Retinal pigment epithelial cell (primary cell): ENCODE results near the gene RAP1GDS1.
"Not testable (repeated sequence)": the region's sequence is repeated elsewhere in the genome, so short reads cannot be mapped to it uniquely, and the experiment has no call there.

ENCODE experiments used
- DNase-seq: peaks from one replicate; pipeline ENCODE4 v3.0.0-alpha.2; 2010; ENCODE audit warnings: low read depth
- H3K4me3 ChIP-seq: 2 replicates; pipeline ENCODE4 v1.5.1; 2011; ENCODE audit warnings: mild to moderate bottlenecking, low read length, control low read depth, moderate library complexity
- CTCF ChIP-seq: conservative IDR thresholded peaks from 2 replicates; pipeline ENCODE4 v1.5.1; 2011; ENCODE audit warnings: low read depth, low read length, control low read depth, inconsistent platforms

RAP1GDS1 gene

GRCh38 chr4:98311656-98312055, 50.5 kb downstream of the RAP1GDS1 start:
- no peak for TF ChIP-seq CTCF
- DNase-seq = no peak
- no peak overlapping the region for H3K4me3 ChIP-seq

DNA sequence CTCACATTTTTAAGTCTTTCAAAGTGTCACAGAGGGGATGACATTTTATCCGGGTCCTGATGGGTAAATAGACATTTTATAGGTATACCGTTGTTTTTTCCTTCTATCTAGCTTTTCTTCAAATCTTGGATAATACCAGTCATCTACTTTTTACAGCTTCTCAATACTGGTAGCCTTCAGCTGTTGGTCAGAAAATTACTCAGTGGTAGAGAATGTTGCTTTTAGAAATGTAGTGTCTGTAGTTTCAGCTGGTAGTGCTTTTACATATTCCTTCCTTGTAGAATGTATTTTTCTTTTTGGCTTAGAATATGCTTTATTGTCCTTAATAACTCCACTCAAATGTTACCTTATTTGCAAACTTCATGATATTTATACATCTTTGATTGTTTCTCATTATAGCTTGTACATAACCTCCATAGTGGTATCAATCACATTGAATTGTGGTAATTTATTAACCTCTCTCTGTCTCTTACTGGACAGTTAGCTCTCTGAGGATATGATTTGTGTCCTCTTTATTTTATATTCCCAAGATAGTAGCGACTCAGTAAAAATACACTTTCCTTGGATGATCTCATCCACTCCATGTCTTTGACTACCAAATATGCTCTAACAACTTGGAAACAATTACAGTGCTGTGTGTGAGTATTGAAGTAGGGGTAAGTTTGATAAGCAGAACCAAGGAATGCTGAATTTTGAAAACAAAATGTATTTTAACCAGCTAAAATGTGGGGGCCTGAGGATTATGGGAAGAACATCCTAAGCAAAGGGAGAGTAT, 53.8 kb downstream of the RAP1GDS1 start:
- no peak overlapping the region for H3K4me3 ChIP-seq
- DNase-seq = no peak
- no peak for TF ChIP-seq CTCF

DNA sequence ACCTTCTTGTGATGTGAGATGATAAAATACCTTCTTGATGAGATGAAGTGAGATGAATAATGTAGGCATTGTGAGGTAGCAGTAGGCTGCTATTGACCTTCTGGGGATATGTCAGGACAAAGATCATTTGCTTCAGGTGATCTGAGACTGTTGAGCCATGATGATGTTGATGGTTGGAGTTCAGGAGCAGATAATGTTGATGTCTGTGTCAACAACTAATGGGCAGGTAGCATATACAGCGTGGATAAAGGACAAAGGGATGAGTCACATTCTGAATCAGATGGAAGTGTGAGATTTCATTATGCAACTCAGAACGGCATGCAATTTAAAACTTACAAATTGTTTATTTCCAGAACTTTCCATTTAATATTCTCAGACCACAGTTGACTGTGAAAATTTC, 57.3 kb downstream of the RAP1GDS1 start:
- DNase-seq = no peak
- H3K4me3 ChIP-seq = no peak overlapping the region
- TF ChIP-seq CTCF = no peak

- DNase-seq = no peak
- TF ChIP-seq CTCF = no peak
- H3K4me3 ChIP-seq = no peak overlapping the region
Measured at GRCh38 chr4:98319021-98319420, 57.8 kb downstream of the RAP1GDS1 start.

GRCh38 chr4:98326168-98326567, 65.0 kb downstream of the RAP1GDS1 start:
- TF ChIP-seq CTCF = no peak
- no peak for DNase-seq
- H3K4me3 ChIP-seq = no peak overlapping the region

- no peak overlapping the region for H3K4me3 ChIP-seq
- TF ChIP-seq CTCF = no peak
- DNase-seq = no peak
Measured at GRCh38 chr4:98327694-98328093, 66.5 kb downstream of the RAP1GDS1 start.

GRCh38 chr4:98329879-98330640, 68.9 kb downstream of the RAP1GDS1 start:
- H3K4me3 ChIP-seq, DNase-seq: not testable (repeated sequence)
